ENCODE measurements around the gene NOTUM.
A peak's percentile ranks its signal among the peaks of the same experiment; 100 is the strongest.

NOTUM gene

DNA sequence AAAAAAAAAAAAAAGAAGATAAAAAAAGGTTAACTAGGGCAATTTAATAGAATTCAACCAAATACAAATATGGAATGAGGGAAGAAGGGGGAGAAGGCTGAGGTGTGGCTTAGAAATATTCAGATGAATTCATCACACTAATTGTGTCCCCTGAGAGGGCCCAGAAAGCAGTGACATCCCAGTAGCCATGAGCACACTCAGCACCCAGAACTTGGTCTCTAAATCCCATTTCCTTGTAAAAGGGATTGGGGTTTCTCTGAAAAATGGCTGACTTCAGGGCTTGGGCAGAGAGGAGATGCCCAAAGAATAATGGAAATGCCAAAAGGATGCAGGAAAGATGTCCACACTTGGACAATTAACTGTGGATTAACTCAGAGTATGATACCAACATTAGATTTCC is 12.4 kb upstream of the NOTUM start:
- no peak overlapping the region for H3K4me3 Mint-ChIP-seq
- peaks cover 19% of the 10 kb centered on the region for H3K4me1 Mint-ChIP-seq (ENCODE audit: low read depth)
- no peaks in the 10 kb centered on the region for H3K36me3 Mint-ChIP-seq (ENCODE audit: low read depth)
- no peaks in the 10 kb centered on the region for H3K9me3 Mint-ChIP-seq
- H3K27ac Mint-ChIP-seq: no peak overlapping the region
- H3K27me3 Mint-ChIP-seq: no peaks in the 10 kb centered on the region

GRCh38 chr17:81968850-81969812 is 8.1 kb upstream of the NOTUM start:
- H3K4me1 Mint-ChIP-seq (ENCODE audit: low read depth): peaks cover 17% of the 10 kb centered on the region
- H3K36me3 Mint-ChIP-seq (ENCODE audit: low read depth): no peaks in the 10 kb centered on the region
- no peak overlapping the region for H3K4me3 Mint-ChIP-seq
- no peaks in the 10 kb centered on the region for H3K9me3 Mint-ChIP-seq
- H3K27ac Mint-ChIP-seq: no peak overlapping the region
- H3K27me3 Mint-ChIP-seq: no peaks in the 10 kb centered on the region

DNA sequence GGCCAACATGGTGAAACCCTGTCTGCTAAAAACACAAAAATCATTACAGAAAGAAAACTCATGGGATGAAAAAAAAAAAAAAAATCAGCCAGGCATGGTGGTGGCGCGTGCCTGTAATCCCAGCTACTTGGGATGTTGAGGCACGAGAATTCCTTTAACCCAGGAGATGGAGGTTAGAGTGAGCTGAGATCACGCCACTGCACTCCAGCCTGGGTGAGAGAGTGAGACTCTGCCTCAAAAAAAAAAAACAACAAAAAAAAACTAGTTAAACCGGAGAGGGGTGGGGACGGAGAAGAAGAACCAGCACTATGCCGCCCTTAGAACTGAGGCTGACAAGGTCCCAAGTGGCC is 7.4 kb upstream of the NOTUM start:
- Mint-ChIP-seq H3K27me3 (no peaks in the 10 kb centered on the region), H3K27ac (peak overlapping the region; percentile 68), H3K36me3 (ENCODE audit: low read depth) (no peaks in the 10 kb centered on the region), H3K4me3 (peak overlapping the region; percentile 64), H3K9me3 (no peaks in the 10 kb centered on the region), H3K4me1 (ENCODE audit: low read depth) (peaks cover 17% of the 10 kb centered on the region)

DNA sequence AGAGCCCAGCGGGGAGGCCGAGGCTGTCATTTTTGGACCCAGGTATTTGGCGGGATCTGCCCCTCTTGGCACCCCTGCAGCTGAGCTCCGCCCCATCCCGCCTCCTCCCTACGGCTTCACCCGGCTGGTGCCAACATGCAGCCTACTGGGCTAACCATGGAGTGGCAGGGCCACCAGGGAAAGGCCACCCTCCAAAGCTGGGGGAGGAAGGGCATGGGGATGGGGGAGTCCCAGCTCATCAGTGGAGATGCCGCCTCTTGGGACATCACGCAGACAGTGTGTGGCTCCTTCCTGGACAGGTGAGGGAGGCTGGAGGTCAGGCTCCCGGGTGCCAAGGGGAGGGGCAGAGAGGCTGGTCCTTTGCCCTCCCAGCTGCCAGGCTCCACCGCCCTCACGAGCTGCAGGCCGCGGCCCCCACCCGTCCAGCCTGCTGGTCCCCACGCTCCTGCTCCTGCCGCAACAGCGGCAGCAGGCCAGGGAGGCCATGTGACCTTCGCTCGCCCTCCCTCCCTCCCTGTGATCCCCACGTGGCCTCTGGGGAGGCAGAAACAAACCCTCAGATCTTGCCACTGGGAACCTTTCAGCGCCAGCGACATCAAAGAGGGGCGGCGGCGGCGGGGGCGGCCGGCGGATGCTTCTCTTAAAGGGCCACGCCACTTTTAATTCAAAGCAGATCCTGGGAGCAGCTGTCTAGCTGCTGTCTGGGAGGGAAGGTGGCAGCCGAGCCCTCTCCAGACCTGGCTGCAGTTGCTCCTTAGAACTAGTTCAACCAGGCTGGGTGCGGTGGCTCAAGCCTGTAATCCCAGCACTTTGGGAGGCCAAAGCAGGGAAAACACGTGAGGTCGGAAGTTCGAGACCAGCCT is 6.8 kb upstream of the NOTUM start:
- peaks cover 17% of the 10 kb centered on the region for H3K4me1 Mint-ChIP-seq (ENCODE audit: low read depth)
- no peaks in the 10 kb centered on the region for H3K9me3 Mint-ChIP-seq
- peaks cover 5% of the 10 kb centered on the region for H3K27me3 Mint-ChIP-seq
- no peaks in the 10 kb centered on the region for H3K36me3 Mint-ChIP-seq (ENCODE audit: low read depth)
- peak overlapping the region; percentile 64 for H3K4me3 Mint-ChIP-seq
- peak overlapping the region; percentile 68 for H3K27ac Mint-ChIP-seq

DNA sequence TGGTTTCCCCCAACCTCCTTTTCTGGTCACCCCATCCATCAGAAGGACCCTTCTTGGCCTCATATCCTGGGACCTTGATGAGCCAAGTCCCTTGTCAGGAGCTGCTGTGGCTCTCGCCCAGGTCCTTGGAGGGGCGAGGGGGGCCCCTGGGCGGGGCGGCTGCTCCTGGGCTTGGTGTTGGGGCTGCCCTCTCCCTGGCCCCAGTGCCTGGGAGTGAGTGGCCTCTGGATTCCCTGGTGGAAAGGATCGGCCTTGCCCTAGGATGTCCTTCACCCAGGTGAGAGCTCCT is 6.2 kb upstream of the NOTUM start:
- no peak overlapping the region for H3K4me3 Mint-ChIP-seq
- H3K36me3 Mint-ChIP-seq (ENCODE audit: low read depth): no peaks in the 10 kb centered on the region
- H3K4me1 Mint-ChIP-seq (ENCODE audit: low read depth): peaks cover 17% of the 10 kb centered on the region
- H3K27ac Mint-ChIP-seq: no peak overlapping the region
- H3K9me3 Mint-ChIP-seq: no peaks in the 10 kb centered on the region
- H3K27me3 Mint-ChIP-seq: peaks cover 10% of the 10 kb centered on the region

DNA sequence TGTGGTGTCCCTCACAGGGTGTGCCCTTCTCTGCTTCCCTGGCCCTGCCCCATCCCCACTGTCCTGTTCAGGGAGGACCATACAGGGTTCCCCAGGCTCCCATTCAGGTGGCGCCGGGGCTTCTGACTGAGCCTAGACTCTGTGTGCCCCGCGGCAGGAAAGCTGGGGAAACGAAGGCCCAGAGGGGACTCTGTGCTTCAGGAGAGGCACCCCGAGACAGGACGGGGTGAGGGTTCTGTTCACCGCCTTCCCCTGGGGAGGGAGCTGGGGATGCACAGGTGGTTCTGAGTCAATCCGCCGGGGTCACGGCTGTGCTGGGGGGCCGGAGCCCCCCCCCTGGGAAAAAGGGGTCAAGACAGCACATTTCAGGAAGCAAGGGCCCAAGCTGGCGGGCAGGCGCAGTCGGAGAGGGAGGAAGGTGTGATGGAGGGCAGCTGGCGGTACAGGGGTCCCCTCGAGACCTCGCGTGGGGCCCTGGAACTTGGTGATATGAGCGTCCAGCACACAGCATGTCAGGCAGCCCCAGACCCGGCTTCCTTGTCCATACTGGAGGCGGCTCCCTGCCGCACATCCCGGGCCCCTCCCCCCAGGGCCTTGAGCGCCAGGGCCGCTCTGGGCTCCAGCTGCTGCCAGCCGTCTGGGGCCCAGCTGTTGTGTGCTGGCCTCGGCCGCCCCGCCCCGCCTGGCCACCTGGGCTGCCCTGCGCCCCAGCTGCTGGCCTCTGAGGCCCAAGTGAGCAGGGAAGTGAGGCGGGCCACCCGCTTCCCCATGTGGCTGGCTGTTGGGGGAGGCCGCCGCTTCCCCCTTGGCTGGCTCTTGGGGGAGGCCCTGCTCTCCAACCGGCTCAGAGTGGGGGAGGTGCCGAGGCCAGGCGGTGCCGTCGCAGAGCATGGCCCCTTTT is 5.6 kb upstream of the NOTUM start:
- H3K4me1 Mint-ChIP-seq (ENCODE audit: low read depth): peaks cover 17% of the 10 kb centered on the region
- no peaks in the 10 kb centered on the region for H3K9me3 Mint-ChIP-seq
- no peaks in the 10 kb centered on the region for H3K36me3 Mint-ChIP-seq (ENCODE audit: low read depth)
- peaks cover 12% of the 10 kb centered on the region for H3K27me3 Mint-ChIP-seq
- H3K4me3 Mint-ChIP-seq: no peak overlapping the region
- H3K27ac Mint-ChIP-seq: no peak overlapping the region

- Mint-ChIP-seq H3K27me3 (peaks cover 12% of the 10 kb centered on the region), H3K4me3 (no peak overlapping the region), H3K36me3 (ENCODE audit: low read depth) (no peaks in the 10 kb centered on the region), H3K27ac (no peak overlapping the region), H3K9me3 (no peaks in the 10 kb centered on the region), H3K4me1 (ENCODE audit: low read depth) (peaks cover 17% of the 10 kb centered on the region)
Measured at GRCh38 chr17:81964081-81964849, 3.3 kb upstream of the NOTUM start.

DNA sequence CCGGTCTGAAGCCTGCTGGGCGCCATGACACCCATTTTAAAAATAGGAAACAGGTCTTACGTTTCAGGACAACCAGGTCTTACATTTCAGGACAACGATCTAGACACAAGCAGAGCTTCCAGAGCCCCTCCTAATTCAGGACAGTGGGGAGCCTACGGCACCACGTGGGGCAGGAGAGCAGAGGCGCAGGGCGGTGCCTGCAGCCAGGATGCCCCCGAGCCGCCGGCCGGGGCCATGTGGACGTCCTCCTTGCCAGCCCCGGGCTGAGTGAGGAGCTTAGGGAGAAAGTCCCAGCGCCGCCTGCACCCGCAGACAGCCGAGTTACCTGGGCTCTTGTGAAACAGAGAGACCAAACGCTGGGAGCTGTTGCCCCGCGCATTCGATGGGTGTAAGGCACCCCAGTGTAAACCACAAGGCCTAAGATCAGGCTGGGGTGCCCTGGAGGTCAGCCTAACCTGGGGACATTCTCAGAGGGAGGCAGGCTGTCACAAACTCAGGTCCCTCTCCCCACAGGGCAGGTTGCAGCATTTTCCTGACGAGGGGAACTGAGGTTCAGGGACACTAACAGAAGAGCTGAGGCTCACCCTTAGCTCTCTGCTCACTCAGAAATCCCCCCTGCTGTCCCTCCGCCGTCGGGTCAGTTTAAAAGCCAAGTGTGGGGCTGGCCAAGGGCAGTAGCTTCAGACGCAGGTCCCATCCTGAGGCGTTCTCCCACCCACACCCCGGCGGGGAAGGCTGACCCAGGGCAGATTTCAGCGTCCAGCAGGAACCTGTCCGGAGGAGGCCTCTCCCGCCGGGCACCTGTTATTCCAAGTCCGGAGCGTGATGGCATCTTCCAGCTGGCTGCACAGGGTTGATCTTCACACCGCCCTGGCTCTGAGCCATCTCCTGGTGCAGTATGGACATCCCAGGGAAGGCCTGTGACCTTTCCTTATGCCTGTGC is 1.8 kb upstream of the NOTUM start:
- no peaks in the 10 kb centered on the region for H3K9me3 Mint-ChIP-seq
- H3K36me3 Mint-ChIP-seq (ENCODE audit: low read depth): no peaks in the 10 kb centered on the region
- H3K4me3 Mint-ChIP-seq: no peak overlapping the region
- peaks cover 24% of the 10 kb centered on the region for H3K27me3 Mint-ChIP-seq
- no peak overlapping the region for H3K27ac Mint-ChIP-seq
- peaks cover 5% of the 10 kb centered on the region for H3K4me1 Mint-ChIP-seq (ENCODE audit: low read depth)

DNA sequence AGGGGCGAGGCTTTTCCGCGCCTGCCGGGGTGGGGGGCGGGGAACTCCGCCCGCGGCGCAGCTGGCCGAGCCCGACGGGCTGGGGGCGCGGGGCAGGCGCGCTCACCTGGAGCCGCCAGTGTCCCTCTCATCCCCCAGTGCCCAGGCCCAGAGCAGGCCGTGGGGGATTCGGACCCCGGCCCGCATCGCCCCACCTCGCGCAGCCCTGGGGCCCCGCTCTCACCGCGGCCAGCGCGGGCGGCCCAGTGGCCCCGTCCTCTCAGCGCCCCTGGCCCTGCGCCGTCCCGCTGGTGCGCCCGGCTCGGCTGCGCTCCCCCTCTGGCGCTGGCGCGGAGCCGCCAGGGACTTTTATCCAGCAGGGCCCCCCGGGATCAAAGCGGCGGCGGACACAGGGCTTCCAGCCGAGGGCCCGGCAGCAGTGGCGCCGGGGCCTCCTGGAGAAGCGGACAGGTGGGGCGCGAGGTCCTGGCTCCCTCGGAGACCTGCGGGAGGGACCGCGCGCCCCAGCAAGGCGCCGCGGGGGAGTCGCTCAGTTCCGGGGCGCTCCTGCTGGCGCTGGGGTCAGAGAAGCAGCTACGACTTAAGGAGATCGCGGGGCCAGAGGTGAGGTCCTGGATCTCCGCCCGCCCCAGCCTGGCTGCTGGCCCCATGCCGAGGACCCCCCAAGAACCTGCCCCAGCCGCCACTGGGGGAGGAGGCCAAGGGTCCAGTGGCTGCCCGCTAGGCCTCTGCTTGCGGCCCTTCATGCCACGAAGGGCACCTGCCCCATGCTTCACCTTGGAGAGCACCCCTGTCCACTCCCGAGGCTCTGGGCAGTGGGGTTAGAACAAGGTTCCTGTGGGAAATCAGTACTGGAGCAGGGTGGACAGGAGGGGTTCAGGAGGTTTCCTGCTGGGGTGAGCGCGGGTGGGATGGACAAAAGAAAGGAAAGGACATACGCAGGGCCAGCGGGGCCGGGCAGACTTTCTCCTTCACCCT is 823 bp upstream of the NOTUM start:
- Mint-ChIP-seq H3K4me3 (no peak overlapping the region), H3K4me1 (ENCODE audit: low read depth) (no peaks in the 10 kb centered on the region), H3K36me3 (ENCODE audit: low read depth) (no peaks in the 10 kb centered on the region), H3K27me3 (peaks cover 24% of the 10 kb centered on the region), H3K9me3 (no peaks in the 10 kb centered on the region), H3K27ac (no peak overlapping the region)

DNA sequence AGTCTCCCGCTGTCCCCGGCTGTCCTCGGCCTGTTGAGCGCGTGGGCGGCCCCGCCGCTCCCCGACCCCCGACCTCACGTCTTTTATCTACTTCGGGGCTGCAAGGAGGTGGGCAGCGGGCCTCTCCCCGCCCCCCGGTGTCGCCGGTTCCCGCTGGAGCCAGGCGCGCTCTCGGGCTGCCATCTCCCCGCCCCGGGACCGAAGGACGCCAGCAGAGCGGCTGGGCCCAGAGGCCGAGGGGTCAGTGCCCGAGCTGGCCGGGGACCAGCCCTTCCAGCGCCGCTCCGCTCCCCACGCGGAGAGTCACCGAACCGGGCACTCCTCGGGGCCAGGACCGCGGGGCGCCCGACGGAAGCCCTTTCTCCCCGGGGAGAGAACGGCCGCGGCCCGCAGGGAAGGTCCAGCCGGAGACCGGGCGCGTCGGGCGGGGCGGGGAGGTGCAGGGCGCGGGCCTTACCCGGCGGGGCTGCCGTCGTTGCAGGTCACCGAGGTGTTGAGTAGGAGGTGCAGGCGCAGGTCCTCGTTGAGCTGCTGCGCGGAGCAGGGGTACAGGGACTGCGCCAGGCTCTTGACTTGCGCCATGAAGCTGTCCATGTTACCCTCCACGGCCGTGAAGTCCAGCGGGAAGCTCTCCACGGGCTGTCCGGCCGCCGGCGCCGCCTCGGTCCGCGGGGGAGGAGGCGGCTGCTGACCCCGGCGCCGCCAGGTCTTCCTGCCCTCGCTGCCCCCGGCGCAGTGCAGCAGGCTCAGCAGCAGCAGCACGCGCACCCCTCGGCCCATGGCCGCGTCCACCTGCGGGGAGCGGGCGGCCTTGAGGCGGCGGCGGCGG is 643 bp downstream of the NOTUM start:
- Mint-ChIP-seq H3K36me3 (ENCODE audit: low read depth) (no peaks in the 10 kb centered on the region), H3K27ac (no peak overlapping the region), H3K4me1 (ENCODE audit: low read depth) (no peaks in the 10 kb centered on the region), H3K27me3 (peaks cover 24% of the 10 kb centered on the region), H3K9me3 (no peaks in the 10 kb centered on the region), H3K4me3 (no peak overlapping the region)

GRCh38 chr17:81959362-81960129 is 1.4 kb downstream of the NOTUM start:
- Mint-ChIP-seq H3K4me1 (ENCODE audit: low read depth) (no peaks in the 10 kb centered on the region), H3K4me3 (no peak overlapping the region), H3K9me3 (no peaks in the 10 kb centered on the region), H3K27me3 (peaks cover 24% of the 10 kb centered on the region), H3K27ac (no peak overlapping the region), H3K36me3 (ENCODE audit: low read depth) (no peaks in the 10 kb centered on the region)

All from stimulated activated naive CD8-positive, alpha-beta T cell treated with anti-CD3 and anti-CD28 coated beads, Interleukin-15, Interleukin-2, amounts not matched to agents 100 ng/mL and 50 ng/mL, for 24 hours (primary cell).